Ovary (tissue), 9 donors: ENCODE results near the gene SNORC. TPM values are rescaled to one million over a fixed set of nuclear protein-coding genes. Genes with fewer than 3 reads are reported as not detected.
A peak's percentile ranks its signal among the peaks of the same experiment; 100 is the strongest.

Experiments used
- DNase-seq, 5 donors: peaks; one replicate each; pipeline ENCODE4 v3.0.0-alpha.2; 2019 to 2020
- H3K27ac ChIP-seq, 2 donors: fragments of 200-600 bp; one replicate each; pipeline versions ENCODE4 v1.5.1 to v1.8.0; 2019 to 2022
- H3K27me3 ChIP-seq: fragments of 200-600 bp; one replicate; pipeline ENCODE4 v1.8.0; 2022
- H3K36me3 ChIP-seq: fragments of 200-600 bp; sonication (generic); one replicate; pipeline ENCODE4 v1.5.1; 2019
- H3K4me1 ChIP-seq: one replicate; pipeline ENCODE4 v1.8.1; 2013; ENCODE audit warnings: mild to moderate bottlenecking, moderate library complexity; ENCODE audit not compliant: insufficient read depth
- H3K4me3 ChIP-seq: fragments of 200-600 bp; sonication (generic); one replicate; pipeline ENCODE4 v1.5.1; 2017
- H3K9me3 ChIP-seq, 2 donors: fragments of 200-600 bp in 1 of 2; sonication (generic) in 1 of 2; one replicate each; pipeline versions ENCODE4 v1.5.1 to v1.8.1; 2013 to 2019; ENCODE audit warnings: mild to moderate bottlenecking in 1 of 2, moderate library complexity in 1 of 2
- EP300 ChIP-seq: sonication (generic); formaldehyde crosslinking; IDR thresholded peaks from one replicate; pipeline ENCODE4 v1.6.1; 2017; ENCODE audit warnings: antibody characterized with exemption
- POLR2A ChIP-seq: fragments of 450-650 bp; IDR thresholded peaks from one replicate; pipeline ENCODE4 v1.6.1; 2017; ENCODE audit warnings: antibody characterized with exemption, mild to moderate bottlenecking, moderate library complexity
- WGBS, 3 donors: extraction: QIAGEN DNeasy Blood & Tissue Kit in 1 of 3; methylation state at CpG; one replicate each; pipeline versions ENCODE4 v1.1.5 to v1.1.7; 2013 to 2017; 5-methylcytosine and 5-hydroxymethylcytosine counted together
- intact Hi-C, 4 donors: fragments of 100-400 bp; cut with DNase I; formaldehyde crosslinking; loops; one replicate each; pipeline versions ENCODE4 v1.11.0 to v1.15.1; 2022 to 2023
- polyA plus RNA-seq, 2 donors: library from polyadenylated mRNA; stranded (reverse); fragments of 200-250 nt in 1 of 2; fragments of 350-450 nt in 1 of 2; fragmentation: Illumina TruSeq in 1 of 2; extraction: RNeasy Lipid Tissue Mini Kit (QIAGEN cat#74804) in 1 of 2; gene quantifications; one replicate each; pipeline ENCODE4 v1.2.3, GENCODE V29; 2013 to 2014
- total RNA-seq, 7 donors: library from RNA; depleted of rRNA in 2 of 7; stranded (reverse); fragments of >200 nt in 2 of 7; fragmentation: NEBNext Ultra II Directional in 3 of 7; extraction: Animal tissue kit (Norgen Biotek cat#: 25700) in 3 of 7; gene quantifications; one replicate each; pipeline versions ENCODE4 v1.1.0 to v1.2.4, GENCODE V29; 2016 to 2023
- TF ChIP-seq, protein P1 (sequence below), 3 donors: fragments of 450-650 bp in 2 of 3; fragments of 200-600 bp in 1 of 3; IDR thresholded peaks; one replicate each; pipeline versions ENCODE4 v1.5.1 to v1.8.0; 2016 to 2022; ENCODE audit warnings: antibody characterized with exemption in 3 of 3, mild to moderate bottlenecking in 1 of 3
- donor health status: DM: no; HTN: no; CAD: no; lungs with moderate emphysema.
- donor health status: DM: no; HTN: no; CAD: no.
- donor health status: Bipolar disorder and iron deficiency.
- donor health status: DM: yes; HTN: yes; CAD: no.
- donor health status: DM: no; HTN: no; CAD: no.
- donor health status: DM: yes; HTN: yes; CAD: no.

Gene SNORC
- total and polyA plus RNA-seq, 9 donors: 0.10 to 2.9 (median 1.1) TPM

DNA sequence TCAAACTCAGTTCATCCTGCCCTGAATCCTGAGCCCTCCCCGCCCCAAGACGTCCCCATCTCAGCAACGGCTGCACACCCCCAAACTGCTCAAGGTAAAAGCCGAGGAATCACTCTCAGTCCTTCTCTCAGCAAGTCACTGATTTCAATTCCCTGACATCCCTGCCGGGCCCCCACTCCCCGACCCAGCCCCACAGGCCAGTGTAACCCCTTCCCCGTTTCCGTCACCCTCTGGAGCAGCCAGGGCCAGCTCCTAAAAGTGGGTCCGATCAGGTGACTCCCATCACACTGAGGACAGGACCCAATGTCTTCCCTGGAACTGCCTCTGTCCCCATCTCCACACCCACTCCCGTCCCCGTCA lies 20.5 kb downstream of the SNORC start:
- peaks cover 9% of the 10 kb centered on the region for H3K4me1 ChIP-seq
- WGBS, 3 donors: 56 to 74% (median 74%) methylated on average over 11 of the region's 11 CpGs
- no peaks in the 10 kb centered on the region for H3K27me3 ChIP-seq
- H3K4me3 ChIP-seq: no peak overlapping the region
- H3K36me3 ChIP-seq: no peaks in the 10 kb centered on the region
- intact Hi-C loops: no loop called here
- DNase-seq: peak in 1 of 5 donors; percentile 13
- H3K27ac ChIP-seq: no peak overlapping the region
- TF ChIP-seq, protein P1, sequence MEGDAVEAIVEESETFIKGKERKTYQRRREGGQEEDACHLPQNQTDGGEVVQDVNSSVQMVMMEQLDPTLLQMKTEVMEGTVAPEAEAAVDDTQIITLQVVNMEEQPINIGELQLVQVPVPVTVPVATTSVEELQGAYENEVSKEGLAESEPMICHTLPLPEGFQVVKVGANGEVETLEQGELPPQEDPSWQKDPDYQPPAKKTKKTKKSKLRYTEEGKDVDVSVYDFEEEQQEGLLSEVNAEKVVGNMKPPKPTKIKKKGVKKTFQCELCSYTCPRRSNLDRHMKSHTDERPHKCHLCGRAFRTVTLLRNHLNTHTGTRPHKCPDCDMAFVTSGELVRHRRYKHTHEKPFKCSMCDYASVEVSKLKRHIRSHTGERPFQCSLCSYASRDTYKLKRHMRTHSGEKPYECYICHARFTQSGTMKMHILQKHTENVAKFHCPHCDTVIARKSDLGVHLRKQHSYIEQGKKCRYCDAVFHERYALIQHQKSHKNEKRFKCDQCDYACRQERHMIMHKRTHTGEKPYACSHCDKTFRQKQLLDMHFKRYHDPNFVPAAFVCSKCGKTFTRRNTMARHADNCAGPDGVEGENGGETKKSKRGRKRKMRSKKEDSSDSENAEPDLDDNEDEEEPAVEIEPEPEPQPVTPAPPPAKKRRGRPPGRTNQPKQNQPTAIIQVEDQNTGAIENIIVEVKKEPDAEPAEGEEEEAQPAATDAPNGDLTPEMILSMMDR (IDR thresholded peaks at IDR 0.05): no peak
- no peak for TF ChIP-seq EP300
- no peak for TF ChIP-seq POLR2A
- H3K9me3 ChIP-seq: no peaks in the 10 kb centered on the region

DNA sequence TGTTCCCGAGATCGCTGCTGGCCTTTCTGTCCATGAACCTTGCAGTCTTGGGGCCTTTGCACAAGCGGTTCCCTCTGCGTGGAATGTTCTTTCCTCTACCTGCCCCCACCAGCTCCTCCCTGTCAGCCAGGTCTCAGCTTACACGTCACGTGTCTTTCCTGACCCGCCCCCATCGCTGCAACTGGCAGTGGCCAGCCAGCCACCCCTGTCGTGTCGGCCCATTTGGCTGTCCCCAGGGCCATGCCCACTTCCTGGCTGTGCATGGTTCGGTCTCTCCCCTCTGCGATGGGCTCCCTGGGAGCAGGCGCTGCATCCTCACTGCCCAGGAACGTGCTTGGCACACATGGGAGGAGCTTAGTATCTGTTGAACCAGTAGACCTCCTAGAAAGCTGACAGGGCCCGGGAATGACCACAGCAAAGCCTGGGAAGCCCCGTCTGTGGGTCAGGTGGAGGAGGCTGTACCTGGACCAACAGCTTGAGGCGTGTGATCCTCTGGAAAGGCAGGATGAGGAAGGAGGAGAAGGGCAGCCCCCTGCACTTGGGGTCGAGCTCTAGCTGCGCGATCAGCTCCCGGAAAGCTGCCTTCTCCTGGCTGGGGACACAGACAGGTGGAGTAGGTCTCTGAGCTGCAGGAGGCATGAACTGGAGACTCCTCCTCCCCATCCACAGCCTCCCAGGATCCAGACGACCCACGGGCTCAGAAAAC lies 21.0 kb downstream of the SNORC start:
- H3K4me3 ChIP-seq: no peak overlapping the region
- H3K27ac ChIP-seq: no peak overlapping the region
- peak in 1 of 5 donors; percentile 18 for DNase-seq

DNA sequence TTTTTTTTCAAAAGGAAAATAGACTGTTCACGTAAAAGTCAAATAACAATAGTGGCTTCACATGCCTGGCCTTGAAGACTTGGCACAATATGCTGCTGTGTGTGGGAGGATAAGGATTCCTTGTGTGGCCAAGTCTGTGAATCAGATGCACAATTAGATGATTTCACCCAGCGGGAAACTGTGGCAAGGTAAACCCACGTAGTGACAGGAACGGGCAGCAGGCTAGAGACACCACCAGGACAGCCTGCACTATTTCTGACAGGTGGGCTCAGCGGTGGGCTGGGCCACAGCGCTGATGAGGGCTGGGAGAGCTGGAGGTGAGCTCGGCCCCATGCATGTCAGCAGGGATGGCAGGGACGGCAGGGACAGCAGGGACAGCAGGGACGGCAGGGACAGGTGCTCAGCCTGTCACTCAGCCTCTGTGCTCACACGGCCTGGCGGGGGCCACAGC lies 21.6 kb downstream of the SNORC start:
- TF ChIP-seq, protein P1 (IDR thresholded peaks at IDR 0.05): no peak
- no peak for TF ChIP-seq EP300
- TF ChIP-seq POLR2A: no peak
- 20 to 30% (median 27%) methylated on average over 10 to 11 of the region's 11 CpGs for WGBS, 3 donors
- DNase-seq: peak in 1 of 5 donors; percentile 7
- Histone ChIP-seq H3K36me3 (no peaks in the 10 kb centered on the region), H3K4me3 (no peak overlapping the region), H3K27ac (no peak overlapping the region), H3K4me1 (peaks cover 9% of the 10 kb centered on the region), H3K27me3 (no peaks in the 10 kb centered on the region), H3K9me3 (no peaks in the 10 kb centered on the region)
- intact Hi-C loops: no loop called here

More for the DNA sequence above, 21.0 kb downstream of the SNORC start:
- TF ChIP-seq POLR2A: no peak
- TF ChIP-seq, protein P1 (IDR thresholded peaks at IDR 0.05): no peak
- TF ChIP-seq EP300: no peak
- Histone ChIP-seq H3K4me1 (peaks cover 9% of the 10 kb centered on the region), H3K36me3 (no peaks in the 10 kb centered on the region), H3K9me3 (no peaks in the 10 kb centered on the region), H3K27me3 (no peaks in the 10 kb centered on the region)
- intact Hi-C loops: no loop called here
- 7 to 16% (median 12%) methylated on average over 22 to 23 of the region's 23 CpGs for WGBS, 3 donors

DNA sequence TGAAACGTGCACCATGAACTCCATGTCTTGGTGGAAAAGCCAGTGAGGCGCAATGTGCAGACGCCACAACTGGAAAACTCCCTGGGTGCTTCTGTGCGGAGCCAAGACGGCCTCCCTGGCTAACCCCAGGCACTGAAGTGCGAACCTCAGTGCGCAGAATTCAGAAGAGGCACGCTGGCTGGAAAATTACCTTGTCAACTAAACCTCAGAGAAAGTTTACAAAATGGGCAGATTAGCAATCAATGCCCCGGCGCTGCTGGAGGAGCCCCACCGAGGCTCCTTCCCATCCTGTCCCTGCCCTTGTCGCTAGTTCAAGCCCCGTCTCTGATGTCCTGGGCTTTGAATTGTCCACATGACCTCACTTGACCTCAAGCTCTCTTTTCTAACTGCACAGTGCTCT lies 22.2 kb downstream of the SNORC start:
- intact Hi-C loops: no loop called here
- DNase-seq: peak in 1 of 5 donors; percentile 3
- WGBS, 3 donors: 83 to 90% (median 87%) methylated on average over 13 of the region's 13 CpGs
- H3K27ac ChIP-seq: no peak overlapping the region
- H3K9me3 ChIP-seq: no peaks in the 10 kb centered on the region
- peaks cover 9% of the 10 kb centered on the region for H3K4me1 ChIP-seq
- no peak overlapping the region for H3K4me3 ChIP-seq
- H3K36me3 ChIP-seq: no peaks in the 10 kb centered on the region
- no peak for TF ChIP-seq POLR2A
- no peak for TF ChIP-seq EP300
- TF ChIP-seq, protein P1 (IDR thresholded peaks at IDR 0.05): no peak
- H3K27me3 ChIP-seq: no peaks in the 10 kb centered on the region
